NCI-H524 treated with DMSO at 0.1 percent for 48 hours (cell line): ENCODE data around the gene CCDC28B.
"Not testable (repeated sequence)": the region's sequence is repeated elsewhere in the genome, so short reads cannot be mapped to it uniquely, and the experiment has no call there.

ENCODE experiments used
- DNase-seq: peaks from one replicate; lab custom pipeline; 2025; lab: John Stamatoyannopoulos, UW

CCDC28B gene

DNA sequence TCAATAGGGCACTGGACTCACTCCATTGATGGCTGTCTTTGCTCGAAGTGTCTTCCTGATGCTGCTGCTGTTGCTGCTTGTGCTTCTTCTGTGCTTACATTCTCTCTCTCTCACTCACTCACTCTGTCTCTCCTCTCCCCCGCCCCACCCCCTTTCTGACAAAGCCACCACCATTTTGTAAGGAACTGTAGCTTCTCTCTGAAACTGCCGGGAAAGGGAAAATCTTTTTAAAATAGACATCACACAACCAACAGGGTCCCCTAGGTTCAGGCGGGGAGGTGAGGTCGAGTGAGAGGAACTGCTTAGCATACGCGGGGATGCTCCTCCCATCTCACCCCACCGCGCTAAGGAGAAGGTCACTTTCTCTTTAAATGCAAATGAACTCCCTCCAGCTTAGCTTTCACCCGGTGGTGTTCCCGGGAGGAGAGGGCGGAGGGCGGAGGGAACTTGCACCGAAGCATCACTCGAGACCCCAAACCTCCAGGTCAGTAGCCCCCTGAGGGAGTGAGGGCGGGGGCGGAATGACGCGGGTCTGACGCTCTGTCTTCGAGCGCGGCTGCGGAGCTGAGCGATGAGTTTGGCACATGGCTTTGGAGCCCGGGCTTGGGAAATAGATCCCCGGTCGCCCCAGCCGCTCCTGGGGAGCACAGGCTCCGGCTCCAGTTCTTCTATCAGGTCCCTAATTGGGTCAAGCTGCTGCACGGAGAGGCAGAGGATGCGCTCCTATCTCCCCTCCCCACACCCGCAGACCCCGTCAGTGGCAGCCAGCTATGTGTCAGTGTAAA is at the start of gene CCDC28B:
Gene CCDC28B, plus strand, starts transcription at position 370 of the 785 bp plus-strand sequence. CDS start 1,341 bp downstream, outside the sequence.
- peak; percentile 10 for DNase-seq

GRCh38 chr1:32150847-32151246 is 49.5 kb upstream of the CCDC28B start:
- DNase-seq: no peak

GRCh38 chr1:32151319-32151787 is 49.0 kb upstream of the CCDC28B start:
- DNase-seq: no peak

DNA sequence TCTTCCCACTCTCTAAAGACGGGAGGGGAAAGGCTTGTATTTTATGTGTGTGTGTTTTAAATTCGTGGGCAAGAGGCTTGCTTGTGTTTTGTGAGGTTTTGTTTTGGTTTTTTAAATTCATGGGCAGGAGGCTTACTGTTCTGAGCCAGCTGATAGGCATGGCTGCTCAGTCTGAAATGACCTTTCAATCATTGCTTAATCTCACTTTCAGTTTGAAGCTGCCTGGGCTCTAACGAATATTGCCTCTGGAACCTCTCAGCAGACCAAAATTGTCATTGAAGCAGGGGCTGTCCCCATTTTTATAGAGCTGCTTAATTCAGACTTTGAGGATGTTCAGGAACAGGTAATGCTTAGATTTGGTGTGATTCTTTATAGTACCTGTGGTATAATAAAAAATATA is 41.2 kb upstream of the CCDC28B start:
- DNase-seq: no peak

DNA sequence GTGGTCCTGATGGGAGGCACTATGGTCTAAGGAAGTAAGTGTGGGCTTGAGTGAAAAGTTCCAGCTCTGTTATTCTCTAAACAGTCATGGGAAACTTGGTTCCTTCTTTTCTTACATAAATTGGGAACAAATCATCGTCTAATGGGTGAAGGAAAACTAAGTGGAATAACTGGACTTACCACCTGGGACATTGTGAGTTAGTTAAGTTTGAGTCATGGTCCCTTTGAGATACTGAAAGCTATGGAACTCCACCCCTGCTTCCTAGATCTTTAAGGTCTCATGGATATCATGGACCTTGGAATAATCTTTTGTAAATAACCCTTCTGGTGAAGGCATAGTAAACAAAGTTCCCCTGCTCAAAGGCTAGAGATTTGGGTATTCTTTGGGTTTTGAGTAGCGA is 37.0 kb upstream of the CCDC28B start:
- no peak for DNase-seq

DNA sequence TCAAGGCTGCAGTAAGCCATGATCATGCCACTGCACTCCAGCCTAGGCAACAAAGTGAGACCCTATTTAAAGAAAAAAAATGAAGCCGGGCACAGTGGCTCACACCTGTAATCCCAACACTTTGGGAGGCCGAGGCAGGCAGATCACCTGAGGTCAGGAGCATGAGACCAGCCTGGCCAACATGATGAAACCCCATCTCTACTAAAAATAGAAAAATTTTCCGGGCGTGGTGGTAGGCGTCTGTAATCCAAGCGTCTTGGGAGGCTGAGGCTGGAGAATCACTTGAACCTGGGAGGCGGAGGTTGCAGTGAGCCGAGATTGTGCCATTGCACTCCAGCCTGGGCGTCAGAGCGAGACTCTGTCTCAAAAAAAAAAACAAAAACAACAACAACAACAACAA is 34.8 kb upstream of the CCDC28B start:
- not testable (repeated sequence) for DNase-seq

GRCh38 chr1:32170991-32171390 is 29.4 kb upstream of the CCDC28B start:
- no peak for DNase-seq

DNA sequence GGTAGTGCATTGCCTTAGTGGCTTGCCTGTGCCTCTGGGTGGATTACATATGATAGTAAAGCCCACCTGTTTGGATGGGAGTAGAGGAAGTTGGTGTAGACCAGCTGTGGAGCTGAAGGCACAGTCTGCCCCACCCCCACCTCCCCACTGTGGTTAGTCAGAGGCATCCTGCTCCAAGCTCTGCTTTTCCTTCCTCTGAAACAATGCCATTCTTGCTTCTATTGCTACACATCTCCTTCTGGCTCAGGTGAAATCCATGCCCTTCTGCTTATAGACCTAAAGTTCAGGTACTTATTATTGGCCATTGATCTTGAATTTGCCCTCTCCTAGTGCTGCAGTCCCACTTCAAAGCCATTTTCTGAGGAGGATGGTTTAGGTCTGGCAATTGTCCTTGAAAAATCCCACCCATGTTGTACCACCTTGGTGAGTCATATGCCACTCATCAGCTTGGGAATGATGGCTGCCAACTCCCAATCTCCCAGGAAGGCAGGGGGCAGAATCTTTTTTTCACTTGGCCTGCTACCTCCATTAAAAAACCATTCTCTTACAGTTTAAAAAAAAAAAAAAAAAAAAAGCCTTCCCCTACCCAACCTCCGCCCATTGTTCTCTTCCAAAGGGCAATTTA is 27.7 kb upstream of the CCDC28B start:
- no peak for DNase-seq

GRCh38 chr1:32178380-32179192 is 21.8 kb upstream of the CCDC28B start:
- DNase-seq: no peak

DNA sequence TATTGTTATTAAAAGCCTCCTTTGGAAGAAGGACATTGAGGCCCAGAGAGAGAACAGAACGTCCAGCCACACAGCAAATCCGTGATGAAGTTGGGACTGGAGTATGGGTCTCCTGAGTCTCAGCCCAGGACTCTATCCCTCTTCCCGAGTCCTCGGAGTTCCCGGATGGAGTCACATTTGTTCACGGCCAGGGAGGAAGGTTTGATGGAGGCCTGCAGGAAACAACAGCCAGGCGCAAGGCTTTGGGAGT is 21.3 kb upstream of the CCDC28B start:
- no peak for DNase-seq

- DNase-seq: peak; percentile 58
Observed at GRCh38 chr1:32179443-32180185, 20.8 kb upstream of the CCDC28B start, which contains the start of gene TXLNA. TSS of gene TXLNA (plus strand) at chr1:32179675. CDS start at chr1:32180346, 671 bp downstream.

DNA sequence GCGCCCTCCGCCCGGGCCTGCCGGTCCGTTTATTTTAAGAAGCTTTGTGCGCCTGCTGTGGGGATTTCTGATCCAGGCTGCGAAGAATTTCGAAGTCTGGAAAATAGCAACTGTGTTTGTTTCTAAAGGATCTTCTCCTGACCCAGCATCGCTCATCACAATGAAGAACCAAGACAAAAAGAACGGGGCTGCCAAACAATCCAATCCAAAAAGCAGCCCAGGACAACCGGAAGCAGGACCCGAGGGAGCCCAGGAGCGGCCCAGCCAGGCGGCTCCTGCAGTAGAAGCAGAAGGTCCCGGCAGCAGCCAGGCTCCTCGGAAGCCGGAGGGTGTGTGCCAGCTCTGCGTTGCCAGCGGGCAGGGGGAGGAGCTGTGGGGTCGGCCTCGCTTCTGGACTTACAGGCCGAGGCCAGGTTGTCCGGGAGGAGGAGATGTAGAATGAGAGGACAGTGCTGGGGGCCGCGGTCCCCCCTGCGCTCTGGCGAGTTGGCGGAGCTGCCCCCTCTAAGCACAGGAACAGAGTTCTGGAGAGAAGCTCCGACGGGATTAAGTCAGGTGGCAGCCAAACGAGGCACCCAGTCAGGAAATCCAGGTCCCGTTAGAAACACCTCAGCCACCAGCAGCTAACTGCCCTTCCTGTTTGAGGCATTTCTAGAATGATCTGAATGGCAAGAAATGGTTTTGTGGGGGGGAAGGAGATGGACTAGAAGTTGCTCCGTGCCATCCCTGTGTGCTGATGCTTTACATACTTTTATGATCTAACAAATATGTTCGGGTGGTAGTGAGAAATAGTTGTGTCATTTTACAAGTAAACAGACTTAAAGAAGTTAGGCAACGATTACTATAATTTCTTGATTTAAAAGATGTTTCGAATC is 20.0 kb upstream of the CCDC28B start:
- DNase-seq: no peak

DNA sequence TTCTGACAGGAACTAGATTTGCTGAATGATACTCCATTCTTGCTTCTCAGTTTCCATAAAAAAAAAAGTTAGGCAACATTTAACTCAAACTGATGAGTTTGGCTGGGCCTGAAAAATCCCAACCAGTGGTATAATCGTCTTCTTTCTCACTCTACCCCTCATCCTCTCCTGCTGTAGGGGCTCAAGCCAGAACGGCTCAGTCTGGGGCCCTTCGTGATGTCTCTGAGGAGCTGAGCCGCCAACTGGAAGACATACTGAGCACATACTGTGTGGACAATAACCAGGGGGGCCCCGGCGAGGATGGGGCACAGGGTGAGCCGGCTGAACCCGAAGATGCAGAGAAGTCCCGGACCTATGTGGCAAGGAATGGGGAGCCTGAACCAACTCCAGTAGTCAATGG is 19.3 kb upstream of the CCDC28B start:
- DNase-seq: no peak

DNA sequence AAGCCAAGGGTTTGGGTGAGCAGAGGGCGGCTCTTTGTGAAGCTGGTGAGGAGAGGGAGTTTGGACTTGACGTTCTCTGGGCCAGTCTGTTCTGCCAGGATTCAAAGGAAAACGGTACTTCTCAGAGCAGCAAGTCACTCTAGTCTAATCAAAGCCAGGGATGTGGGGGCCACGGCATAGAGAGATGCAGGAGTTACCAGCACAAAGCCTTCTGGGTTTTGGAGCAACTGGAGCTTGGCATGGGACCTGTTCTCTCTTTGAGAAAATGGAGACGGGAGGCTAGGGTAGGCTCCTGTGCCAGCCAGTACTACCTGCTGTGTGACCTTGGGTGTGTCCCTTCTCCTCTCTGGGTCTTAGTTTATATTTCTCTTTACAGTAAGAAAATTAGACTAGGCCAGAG is 18.8 kb upstream of the CCDC28B start:
- DNase-seq: no peak

DNA sequence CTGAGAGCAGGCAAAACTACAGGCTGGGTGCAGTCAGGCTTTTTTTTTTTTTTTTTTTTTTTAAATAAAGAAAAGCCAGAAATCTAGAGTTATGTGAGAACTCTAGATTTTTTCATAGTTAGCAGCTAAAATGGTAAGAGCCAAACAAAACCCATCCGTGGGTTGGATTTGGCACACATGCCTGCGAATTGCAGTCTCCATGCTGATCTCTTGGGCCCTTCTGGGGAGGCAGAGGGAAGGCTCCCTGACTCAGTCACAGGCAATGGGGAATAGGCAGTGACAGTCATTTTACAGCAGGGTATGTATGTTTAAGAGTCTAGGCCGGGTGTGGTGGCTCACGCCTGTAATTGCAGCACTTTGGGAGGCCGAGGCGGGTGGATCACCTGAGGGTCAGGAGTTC is 18.3 kb upstream of the CCDC28B start:
- DNase-seq: no peak

DNA sequence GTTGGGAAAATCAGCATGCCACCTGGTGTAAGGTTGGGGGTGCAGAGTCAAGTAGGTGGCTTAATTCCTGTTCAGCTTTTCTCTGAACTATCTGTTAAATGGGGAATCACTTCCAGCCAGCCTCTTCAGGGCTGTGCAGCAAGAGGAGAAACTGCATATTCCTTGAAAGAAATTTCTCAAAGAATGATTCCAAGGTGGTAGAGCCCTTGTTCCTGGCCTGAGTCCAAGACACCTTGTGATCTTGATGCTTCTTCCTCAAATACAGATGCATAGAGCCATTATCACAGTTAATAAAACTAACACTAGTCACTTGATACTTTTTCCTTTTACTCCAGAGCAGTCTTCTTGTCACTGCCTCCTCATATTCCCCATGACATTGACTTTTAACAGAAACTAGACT is 15.7 kb upstream of the CCDC28B start:
- no peak for DNase-seq

GRCh38 chr1:32186077-32186476 is 14.3 kb upstream of the CCDC28B start:
- DNase-seq: no peak

DNA sequence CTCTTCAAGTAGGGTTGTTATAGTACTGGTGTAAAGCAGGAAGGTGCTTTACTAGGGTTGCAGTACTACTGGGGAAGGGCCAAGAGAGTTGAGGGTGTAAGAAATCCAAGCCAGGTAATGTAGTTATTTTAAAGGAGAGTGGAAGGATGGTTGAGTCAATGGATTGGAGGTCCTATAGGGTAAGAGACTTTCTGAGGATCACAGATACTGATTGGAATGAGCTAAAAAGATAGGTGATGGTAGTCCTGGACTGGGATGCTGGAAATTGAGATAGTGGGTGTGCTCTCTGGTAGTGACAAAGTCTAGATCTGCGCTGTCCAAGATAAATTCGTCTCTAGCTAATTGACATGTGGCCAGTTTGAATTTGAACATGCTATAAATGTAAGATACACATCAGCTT is 13.9 kb upstream of the CCDC28B start:
- DNase-seq: no peak

DNA sequence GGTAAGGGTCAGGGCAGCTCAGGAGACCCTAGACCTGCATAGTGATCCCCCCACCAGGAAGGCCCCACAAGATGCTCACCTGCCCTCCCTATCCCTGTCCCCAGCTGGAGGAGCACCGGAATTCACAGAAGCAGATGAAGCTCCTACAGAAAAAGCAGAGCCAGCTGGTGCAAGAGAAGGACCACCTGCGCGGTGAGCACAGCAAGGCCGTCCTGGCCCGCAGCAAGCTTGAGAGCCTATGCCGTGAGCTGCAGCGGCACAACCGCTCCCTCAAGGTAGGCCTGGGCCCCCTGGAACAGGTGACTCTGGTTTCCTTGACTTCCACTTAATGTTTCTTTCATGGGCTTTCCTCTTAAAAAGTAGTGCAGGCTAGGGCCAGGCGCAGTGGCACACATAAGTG is 12.5 kb upstream of the CCDC28B start:
- DNase-seq: no peak

DNA sequence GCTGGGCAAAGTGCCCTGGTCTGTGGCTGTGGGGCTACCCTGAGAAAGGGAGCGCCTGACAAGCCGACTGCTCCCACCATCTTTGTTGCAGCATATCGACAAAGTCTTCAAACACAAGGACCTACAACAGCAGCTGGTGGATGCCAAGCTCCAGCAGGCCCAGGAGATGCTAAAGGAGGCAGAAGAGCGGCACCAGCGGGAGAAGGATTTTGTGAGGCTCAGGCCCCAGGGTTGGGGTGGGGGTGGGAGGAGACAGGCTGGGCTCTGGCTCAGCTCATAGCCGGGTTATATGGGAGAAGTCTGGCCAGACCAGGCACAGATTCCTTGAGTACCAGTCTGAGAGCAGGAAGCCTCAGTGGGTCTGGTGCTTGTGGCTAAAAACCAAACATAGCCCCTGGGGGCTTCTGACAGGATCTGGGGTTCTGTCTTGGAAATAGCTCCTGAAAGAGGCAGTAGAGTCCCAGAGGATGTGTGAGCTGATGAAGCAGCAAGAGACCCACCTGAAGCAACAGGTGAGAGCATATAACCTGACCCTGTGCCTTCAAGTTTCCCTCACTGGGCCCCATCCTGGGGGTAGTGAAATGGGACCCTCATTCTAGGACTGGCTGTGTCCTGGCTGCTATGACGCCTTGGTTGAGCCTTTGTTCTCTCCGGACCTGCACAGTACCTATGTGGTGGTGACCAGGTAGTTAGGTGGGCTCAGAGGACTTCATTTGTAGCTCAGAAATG is 8.0 kb upstream of the CCDC28B start:
- no peak for DNase-seq

DNA sequence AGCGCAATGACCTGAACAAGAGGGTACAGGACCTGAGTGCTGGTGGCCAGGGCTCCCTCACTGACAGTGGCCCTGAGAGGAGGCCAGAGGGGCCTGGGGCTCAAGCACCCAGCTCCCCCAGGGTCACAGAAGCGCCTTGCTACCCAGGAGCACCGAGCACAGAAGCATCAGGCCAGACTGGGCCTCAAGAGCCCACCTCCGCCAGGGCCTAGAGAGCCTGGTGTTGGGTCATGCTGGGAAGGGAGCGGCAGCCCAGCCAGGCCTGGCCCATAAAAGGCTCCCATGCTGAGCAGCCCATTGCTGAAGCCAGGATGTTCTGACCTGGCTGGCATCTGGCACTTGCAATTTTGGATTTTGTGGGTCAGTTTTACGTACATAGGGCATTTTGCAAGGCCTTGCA is 5.4 kb upstream of the CCDC28B start:
- no peak for DNase-seq
